HFFc6 (cell line): ENCODE data around the gene WDR86. TPM values are rescaled to one million over a fixed set of nuclear protein-coding genes. Genes with fewer than 3 reads are reported as not detected.
A peak's percentile ranks its signal among the peaks of the same experiment; 100 is the strongest.

Experiments
- DNase-seq: peaks from one replicate; pipeline ENCODE4 v3.0.0-alpha.2; 2018
- H3K27ac Mint-ChIP-seq: 2 replicates; pipeline ENCODE4 v1.8.0; 2020; ENCODE audit warnings: mild to moderate bottlenecking, mixed read lengths
- H3K27me3 Mint-ChIP-seq: 2 replicates; pipeline ENCODE4 v1.8.0; 2021; ENCODE audit warnings: mild to moderate bottlenecking, moderate library complexity, mixed read lengths; ENCODE audit not compliant: insufficient read depth
- H3K36me3 Mint-ChIP-seq: 2 replicates; pipeline ENCODE4 v1.8.0; 2021; ENCODE audit warnings: low read depth, mixed read lengths
- H3K4me1 Mint-ChIP-seq: 2 replicates; pipeline ENCODE4 v1.8.0; 2020; ENCODE audit warnings: low read depth, mixed read lengths
- H3K4me3 Mint-ChIP-seq: 2 replicates; pipeline ENCODE4 v1.8.0; 2020; ENCODE audit warnings: mild to moderate bottlenecking, moderate library complexity, mixed read lengths
- H3K9me3 Mint-ChIP-seq: 2 replicates; pipeline ENCODE4 v1.8.0; 2020; ENCODE audit warnings: mild to moderate bottlenecking, mixed read lengths
- total RNA-seq, 6 experiments: library from RNA; stranded (reverse); fragmentation: NEBNext Ultra II Directional; extraction: Animal tissue kit (Norgen Biotek cat#: 25700); gene quantifications; 2 replicates in 1 of 6; 3 replicates in 5 of 6; pipeline ENCODE4 v1.2.3, GENCODE V29; 2021
- TF ChIP-seq, protein P1 (sequence below): fragments of 200-600 bp; sonication (generic); IDR thresholded peaks from 2 replicates; pipeline ENCODE4 v1.5.0; 2021; ENCODE audit warnings: antibody characterized with exemption, mild to moderate bottlenecking

Gene WDR86
- total RNA-seq, 6 experiments from 2014 or later: not detected

DNA sequence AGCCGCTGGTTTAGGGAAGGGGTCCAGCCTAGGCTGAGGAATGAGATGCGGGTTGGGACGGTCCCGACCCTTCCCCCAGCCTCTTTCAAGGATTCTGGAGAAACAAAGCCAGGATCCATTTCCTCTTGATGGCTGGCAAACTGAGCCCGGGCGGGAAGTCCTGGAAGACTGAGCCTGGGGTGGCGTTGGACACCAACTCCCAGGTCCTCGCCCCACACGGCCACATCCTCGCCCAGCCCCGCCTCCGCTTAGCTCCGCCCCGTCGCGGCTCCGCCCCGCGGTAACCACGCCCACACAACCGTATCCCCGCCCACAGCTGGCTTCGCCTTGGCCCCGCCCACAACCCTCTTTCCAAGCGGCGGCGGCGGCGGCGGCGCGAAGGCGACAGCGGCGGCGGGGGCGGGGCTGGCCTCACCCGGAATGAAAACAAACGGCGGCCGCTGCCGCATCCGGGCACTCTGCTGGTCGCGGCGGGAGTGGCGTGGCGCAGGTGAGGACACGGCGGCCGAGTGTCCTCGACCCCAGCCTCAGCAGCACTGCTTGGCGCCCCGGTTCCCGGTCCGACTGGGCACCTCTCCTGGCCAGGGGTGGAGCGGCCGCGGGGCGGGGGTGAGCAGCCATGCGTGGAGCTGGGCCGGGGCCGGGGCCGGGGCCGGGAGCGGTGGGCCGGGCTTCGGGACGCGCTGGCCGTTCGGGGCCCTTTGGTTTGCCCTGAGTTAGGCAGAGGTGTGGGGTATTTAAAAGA lies 68.3 kb downstream of the WDR86 start, which contains the start of gene NUB1:
NUB1 (plus strand) TSS at position 456 of the 745 bp plus-strand sequence. CDS start 3,538 bp downstream, outside the sequence.
- Mint-ChIP-seq H3K27ac (peak within 1 kb of the TSS; percentile 49), H3K36me3 (no peaks in the 10 kb centered on the region), H3K27me3 (no peaks in the 10 kb centered on the region; the same call in 1 of the 2 replicates), H3K4me3 (peak within 1 kb of the TSS; percentile 88), H3K9me3 (peaks cover 4% of the 10 kb centered on the region; the same call in 1 of the 2 replicates), H3K4me1 (peaks cover 24% of the 10 kb centered on the region)
- DNase-seq: peak; percentile 79
- TF ChIP-seq, protein P1, sequence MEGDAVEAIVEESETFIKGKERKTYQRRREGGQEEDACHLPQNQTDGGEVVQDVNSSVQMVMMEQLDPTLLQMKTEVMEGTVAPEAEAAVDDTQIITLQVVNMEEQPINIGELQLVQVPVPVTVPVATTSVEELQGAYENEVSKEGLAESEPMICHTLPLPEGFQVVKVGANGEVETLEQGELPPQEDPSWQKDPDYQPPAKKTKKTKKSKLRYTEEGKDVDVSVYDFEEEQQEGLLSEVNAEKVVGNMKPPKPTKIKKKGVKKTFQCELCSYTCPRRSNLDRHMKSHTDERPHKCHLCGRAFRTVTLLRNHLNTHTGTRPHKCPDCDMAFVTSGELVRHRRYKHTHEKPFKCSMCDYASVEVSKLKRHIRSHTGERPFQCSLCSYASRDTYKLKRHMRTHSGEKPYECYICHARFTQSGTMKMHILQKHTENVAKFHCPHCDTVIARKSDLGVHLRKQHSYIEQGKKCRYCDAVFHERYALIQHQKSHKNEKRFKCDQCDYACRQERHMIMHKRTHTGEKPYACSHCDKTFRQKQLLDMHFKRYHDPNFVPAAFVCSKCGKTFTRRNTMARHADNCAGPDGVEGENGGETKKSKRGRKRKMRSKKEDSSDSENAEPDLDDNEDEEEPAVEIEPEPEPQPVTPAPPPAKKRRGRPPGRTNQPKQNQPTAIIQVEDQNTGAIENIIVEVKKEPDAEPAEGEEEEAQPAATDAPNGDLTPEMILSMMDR: peak; percentile 4; the same call in 1 of the 2 replicates

DNA sequence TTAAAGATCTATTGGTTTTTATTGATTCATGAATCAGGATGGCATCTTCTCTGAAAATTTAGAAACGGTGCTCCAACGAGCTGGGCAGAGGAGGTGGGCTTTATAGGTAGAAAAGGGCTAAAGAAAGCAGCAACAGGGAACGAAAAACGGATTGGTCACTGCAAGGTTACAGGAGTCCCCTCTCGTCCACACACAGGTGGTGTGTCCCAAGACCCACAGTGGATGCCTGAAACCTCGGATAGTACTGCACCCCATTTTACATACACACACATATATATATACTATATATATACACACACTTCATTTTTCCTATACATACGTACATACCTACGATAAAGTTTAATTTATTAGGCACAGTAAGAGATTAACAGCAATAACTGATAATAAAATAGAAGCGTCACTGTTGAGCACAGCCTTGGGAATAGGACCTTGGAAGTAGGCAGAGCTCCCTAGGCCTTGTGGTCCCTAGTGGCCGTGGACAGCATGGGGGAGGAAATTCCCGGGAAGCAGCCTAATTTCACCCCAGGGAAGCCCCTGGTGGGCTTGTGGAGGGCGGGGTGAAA lies 69.0 kb downstream of the WDR86 start:
- H3K4me1 Mint-ChIP-seq: peaks cover 17% of the 10 kb centered on the region
- peak overlapping the region; percentile 88 for H3K4me3 Mint-ChIP-seq
- TF ChIP-seq, protein P1: peak; percentile 31; the same call in 1 of the 2 replicates
- peaks cover 4% of the 10 kb centered on the region; the same call in 1 of the 2 replicates for H3K9me3 Mint-ChIP-seq
- DNase-seq: no peak
- H3K36me3 Mint-ChIP-seq: no peaks in the 10 kb centered on the region
- no peak overlapping the region for H3K27ac Mint-ChIP-seq
- H3K27me3 Mint-ChIP-seq: no peaks in the 10 kb centered on the region; the same call in 1 of the 2 replicates

DNA sequence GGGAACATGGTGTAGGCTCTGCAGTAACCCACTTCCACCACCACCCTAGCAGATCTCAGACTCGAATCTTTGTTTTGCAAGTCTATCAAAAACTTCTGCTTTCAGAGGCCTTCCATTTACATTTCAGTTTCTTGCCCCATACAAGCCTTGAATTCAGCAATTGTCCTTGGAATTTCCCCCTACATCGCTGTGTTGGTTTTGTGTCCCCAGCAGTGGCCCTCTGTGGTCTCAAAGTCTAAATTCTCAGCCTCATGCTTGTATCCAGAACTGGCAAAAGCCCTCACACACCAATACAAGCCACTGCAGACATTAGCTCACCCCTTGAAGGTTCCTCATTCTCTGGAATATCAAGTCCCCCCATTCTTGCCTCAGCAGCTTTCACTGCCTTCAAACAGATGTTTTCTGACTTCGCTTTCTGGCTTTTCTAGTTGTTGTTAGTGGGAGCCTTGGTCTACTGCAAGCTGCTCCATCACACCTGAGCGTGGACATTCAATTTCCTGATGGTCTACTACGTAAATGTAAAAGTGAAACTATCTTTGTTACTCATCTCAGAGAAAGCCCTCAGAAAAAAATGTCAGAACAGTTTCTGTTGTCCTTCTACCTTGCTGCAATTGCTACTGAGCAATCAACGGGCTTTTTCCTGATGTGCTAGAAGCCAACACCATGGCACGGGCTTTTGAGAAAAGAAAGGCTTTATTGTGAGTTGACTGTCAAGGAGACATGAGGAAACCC lies 70.0 kb downstream of the WDR86 start:
- peaks cover 1% of the 10 kb centered on the region for H3K27me3 Mint-ChIP-seq
- TF ChIP-seq, protein P1: no peak
- H3K4me3 Mint-ChIP-seq: peak overlapping the region; percentile 56
- H3K9me3 Mint-ChIP-seq: peaks cover 4% of the 10 kb centered on the region; the same call in 1 of the 2 replicates
- peaks cover 12% of the 10 kb centered on the region for H3K4me1 Mint-ChIP-seq
- DNase-seq: no peak
- no peaks in the 10 kb centered on the region for H3K36me3 Mint-ChIP-seq
- H3K27ac Mint-ChIP-seq: no peak overlapping the region

DNA sequence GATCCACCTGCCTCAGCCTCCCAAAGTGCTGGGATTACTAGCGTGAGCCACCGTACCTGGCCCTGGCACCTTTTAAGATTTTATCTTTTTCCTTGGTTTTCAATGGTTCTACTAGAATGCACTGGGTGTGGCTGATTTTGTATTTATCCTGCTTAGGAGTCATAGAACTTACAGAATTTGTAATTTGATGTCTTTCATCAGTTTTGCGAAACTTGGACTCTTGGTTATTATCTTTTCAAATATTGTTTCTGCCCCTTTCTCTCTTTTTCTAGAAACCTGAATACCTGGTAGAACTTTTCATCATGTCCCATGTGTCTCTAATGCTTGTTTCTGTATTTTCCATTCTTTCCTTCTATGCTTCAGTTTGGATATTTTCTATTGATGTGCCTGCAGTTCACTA lies 71.0 kb downstream of the WDR86 start:
- Mint-ChIP-seq H3K27ac (no peak overlapping the region), H3K9me3 (peaks cover 4% of the 10 kb centered on the region; the same call in 1 of the 2 replicates), H3K27me3 (peaks cover 7% of the 10 kb centered on the region), H3K36me3 (no peaks in the 10 kb centered on the region), H3K4me3 (no peak overlapping the region), H3K4me1 (peaks cover 12% of the 10 kb centered on the region)
- TF ChIP-seq, protein P1: no peak
- DNase-seq: no peak

DNA sequence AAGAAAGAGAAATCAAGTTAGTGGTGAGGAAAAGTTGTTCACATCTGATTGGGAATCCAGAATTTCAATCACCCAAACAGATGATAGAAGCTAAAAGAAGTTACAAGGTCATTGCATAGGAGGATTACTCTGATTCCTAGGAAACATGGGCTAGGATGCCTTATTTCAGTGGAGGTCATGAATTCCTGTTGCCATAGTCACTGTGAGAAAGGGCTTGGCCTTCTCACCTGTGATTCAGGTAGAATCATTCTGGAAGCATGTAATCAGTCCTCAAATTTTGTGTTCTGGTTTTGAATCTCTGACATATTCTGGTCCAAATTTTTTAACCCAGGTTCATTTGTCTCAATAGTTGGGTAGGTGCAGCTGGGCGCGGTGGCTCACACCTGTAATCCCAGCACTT lies 72.5 kb downstream of the WDR86 start:
- Mint-ChIP-seq H3K27ac (no peak overlapping the region), H3K9me3 (peaks cover 4% of the 10 kb centered on the region; the same call in 1 of the 2 replicates), H3K4me3 (no peak overlapping the region), H3K36me3 (no peaks in the 10 kb centered on the region), H3K4me1 (peaks cover 6% of the 10 kb centered on the region; the same call in 1 of the 2 replicates), H3K27me3 (peaks cover 15% of the 10 kb centered on the region)
- TF ChIP-seq, protein P1: no peak
- DNase-seq: no peak
